T-helper 9 cell (primary cell): ENCODE measurements around the gene RPS17.
"Not testable (repeated sequence)": the region's sequence is repeated elsewhere in the genome, so short reads cannot be mapped to it uniquely, and the experiment has no call there.

Experiments
- DNase-seq: peaks from one replicate; pipeline ENCODE4 v3.0.0-alpha.2; 2020

Gene RPS17

DNA sequence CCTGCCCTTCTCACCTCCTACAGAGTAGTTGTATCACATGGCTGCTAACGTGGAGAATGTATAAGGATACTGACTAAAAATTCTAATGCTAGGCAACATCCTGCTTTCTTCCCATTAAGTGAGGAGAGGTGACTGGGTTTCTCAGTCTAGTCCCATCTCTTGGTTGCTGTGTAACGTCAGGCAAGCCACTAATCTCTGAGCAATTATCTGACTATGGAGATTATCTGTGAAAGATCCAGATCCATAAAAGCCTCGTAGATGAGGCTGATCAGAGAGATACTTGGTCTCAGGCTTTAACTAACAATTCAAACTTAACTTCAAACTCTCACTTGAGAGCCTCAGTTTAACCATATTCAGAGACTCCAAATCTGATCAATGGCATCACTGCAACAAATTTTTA is 4.7 kb upstream of the RPS17 start:
- DNase-seq: no peak

DNA sequence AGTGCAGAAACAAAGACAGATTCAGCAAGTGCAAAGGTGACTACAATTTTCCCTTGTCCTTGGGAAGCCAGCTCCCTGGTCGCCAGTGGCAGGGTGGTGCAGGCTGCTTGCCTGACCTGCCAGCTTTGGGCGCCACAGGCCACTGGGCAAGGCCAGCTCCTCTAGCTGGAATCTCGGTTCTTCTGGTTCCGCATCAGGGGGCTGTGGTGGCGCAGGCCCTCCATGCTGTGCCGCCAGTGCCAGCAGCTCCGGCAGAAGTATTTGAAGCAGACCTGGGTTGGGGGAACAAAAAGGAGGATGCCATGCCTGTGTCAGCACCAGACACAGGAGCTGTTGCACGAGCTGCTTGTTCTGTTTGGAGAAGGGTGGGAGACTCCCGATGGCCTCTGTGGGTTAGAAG is 4.2 kb upstream of the RPS17 start:
- DNase-seq: no peak

DNA sequence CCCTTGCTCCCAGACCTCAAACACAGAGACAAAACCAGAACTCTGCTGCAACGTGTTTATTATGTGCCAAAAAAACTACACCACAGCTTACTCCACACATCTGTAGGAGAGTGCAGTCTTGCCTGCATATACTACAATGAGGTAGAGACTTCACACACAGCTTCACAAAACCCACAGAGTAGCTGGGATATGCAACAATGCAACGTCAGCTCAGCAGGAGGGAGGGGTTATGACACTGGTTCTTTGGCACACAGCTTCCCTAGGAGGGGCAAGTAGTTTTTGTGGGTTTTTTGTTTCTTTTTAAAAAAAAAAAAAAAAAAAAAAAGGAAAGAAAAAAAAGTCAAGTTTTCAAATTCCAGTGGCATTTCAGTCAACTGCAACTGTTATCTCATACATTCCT is 2.9 kb upstream of the RPS17 start:
- DNase-seq: no peak

DNA sequence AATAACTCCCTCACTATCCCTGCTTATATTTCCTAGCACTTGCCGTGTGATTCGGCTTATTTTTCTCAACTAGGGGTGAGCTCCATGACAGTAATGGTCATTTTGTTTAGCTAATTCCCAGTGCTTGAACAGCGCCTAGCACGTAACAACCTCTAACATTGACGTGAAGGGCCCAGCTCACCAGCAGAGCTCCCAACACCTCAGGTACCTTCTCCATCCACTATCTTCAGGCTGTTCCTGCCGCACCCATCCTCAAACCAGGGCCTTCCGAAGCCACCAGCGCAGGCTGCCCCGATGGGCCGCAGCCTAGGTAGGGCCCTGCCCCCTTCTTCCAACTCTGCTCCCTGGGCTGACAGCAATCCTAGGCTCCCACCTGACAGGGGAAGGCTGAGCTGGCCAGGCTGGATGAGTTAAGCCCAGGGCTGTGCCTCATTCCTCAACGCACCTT is 751 bp upstream of the RPS17 start:
- DNase-seq: no peak

DNA sequence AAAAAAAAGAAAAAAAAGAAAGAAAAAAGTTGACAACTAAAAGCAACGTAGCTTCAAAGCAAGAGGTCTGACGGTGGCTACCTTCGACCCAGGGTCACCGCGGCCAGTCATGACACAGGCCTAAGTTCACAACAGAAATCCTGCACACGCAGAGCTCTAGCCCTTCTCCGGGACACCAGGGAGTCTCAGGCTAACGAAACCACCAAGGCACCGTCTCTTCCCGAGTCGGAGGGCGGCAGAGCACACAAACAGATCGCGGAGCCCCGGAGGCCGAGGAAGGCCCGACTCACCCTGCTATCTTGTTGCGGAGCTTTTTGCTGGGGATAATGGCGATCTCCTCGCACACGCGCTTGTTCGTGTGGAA is 584 bp downstream of the RPS17 start:
- no peak for DNase-seq

DNA sequence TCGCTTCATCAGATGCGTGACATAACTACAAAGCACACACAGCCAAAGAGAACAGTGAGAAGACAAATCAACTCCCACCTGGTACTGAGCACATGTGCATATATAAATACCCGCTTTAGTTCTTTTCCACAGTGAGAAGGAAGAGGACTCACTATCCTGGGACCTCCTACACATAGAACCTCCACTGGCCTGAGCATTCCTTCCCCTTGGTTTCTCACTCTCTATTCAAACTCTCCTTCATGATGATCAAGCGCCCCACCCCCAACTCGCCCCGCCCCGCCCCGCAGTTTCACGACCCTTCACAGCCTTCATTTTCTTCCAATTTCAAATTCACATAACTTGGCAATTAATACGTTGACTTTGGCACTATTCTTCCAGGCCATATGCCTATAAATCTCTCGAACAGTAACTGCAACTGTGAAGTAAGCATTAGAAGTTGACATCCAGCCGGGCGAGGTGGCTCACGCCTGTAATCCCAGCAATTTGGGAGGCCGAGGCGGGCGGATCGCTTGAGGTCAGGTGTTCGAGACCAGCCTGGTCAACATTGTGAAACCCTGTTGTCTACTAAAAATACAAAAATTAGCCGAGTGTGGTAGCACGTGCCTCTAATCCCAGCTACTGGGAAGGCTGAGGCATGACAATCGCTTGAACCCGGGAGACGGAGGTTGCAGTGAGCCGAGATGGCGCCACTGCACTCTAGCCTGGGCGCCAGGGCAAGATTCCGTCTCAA is 1.1 kb downstream of the RPS17 start:
- no peak for DNase-seq

DNA sequence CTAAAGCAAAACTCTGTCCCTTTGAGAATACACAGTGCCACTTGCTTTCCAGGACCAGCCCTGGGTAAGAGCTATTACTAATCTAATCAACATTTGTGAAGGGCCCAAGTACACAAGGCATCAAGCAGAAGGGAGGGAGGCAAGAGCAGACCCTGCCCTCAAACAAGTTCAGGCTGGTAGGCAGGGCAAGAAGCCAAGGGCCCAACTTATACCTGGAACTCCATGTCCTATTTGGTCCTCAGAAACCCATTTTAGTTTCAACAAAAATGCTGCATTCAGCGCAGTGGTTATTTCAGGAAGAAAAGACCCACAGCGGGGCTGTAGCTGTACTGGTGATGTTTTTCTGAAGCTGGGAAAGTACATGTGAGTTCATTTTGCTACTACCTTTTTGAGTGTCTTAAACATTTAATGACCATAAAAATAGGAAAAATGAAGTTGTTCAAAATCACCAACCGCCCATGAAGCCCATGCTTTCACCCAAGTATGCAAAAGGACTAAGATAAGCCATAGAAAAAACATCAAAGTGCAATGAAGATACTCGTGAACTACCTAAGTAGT is 2.8 kb downstream of the RPS17 start:
- DNase-seq: no peak

DNA sequence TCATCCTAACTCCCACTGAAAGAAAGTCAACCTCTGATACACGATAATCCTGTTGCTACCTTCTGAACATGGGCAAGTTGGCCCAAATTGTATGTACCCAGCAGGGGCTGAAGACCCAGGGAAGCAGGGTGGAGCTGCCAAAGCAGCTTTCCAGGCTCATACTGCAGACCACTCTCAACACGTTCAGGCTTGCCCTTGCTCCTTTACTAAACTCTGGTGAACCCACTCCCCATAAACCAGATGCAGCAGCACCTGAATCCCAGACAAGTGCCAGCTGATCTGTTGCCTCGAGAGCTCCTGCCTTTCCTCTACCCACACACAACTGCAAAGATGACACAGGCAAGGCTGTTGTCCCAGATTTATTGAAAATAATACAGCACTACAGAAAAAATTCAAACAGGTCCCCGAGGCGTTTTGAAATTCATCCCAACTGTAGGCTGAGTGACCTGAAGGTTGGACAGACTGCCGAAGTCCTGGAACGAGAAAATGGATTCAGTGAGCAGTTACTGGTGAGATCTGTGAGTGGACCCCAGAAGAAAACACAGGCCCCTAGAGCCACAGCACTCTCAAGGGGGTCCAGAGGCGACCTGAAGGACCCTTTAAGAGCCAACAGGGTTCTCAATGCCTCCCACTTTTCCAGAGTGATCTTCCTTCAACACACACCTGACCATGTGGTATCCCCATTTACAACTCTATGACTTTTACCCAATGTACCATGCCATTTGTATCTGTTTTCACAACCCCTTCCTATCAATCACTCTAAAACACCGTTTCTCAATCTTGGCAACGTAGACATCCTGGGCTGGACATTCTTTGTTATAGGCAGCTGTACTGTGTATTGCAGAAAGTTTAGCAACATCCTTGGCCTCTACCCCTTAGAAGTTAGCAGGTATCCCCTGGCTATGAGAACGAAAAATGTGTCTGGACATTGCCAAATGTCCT is 3.6 kb downstream of the RPS17 start:
- DNase-seq: no peak

DNA sequence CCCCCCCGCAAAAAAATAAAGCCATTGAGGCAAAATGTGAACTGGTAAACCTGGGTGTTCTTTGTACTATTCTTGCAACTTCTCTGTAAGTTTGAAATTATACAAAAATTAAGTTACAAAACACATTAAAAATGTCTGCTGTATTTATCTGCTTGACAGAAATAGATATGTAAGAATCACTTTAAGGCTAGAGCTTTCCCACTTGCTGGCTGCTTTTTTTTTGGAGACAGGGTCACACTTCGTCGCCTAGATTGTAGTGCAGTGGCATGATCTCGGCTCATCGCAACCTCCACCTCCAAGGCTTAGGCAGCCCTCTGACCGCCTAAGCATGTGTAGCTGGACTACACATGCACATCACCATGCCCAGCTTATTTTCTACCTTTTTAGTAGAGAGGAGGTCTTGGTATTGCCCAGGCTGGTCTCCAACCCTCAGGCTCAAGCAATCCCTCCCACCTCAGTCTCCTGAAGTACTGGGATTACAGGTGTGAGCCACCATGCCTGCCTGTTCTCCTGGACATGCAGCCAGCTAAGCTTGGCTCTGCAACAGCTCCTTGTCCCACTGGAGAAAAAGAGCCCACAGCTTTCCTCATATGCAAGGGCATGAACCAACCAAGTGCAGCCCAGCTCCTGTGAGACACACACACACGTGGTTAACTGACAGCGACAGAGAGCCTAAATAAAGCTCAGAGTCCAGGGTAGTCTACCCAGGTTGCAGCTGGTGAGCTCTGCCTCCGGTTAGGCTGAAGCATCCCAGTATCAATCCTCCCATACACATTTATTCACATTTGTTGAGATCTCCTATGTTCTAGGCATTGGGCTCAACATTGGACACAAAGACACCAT is 4.5 kb downstream of the RPS17 start:
- no peak for DNase-seq

DNA sequence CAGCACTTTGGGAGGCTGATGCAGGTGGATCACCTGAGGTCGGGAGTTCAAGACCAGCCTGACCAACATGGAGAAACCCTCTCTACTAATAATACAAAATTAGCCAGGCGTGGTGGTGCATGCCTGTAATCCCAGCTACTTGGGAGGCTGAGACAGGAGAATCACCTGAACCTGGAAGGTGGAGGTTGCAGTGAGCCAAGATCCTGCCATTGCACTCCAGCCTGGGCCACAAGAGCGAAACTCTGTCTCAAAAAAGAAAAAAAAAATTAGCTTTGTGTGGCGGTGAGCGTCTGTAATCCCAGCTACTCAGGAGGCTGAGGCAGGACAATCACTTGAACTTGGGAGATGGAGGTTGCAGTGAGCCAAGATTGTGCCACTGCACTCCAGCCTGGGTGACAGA is 5.1 kb downstream of the RPS17 start:
- not testable (repeated sequence) for DNase-seq

DNA sequence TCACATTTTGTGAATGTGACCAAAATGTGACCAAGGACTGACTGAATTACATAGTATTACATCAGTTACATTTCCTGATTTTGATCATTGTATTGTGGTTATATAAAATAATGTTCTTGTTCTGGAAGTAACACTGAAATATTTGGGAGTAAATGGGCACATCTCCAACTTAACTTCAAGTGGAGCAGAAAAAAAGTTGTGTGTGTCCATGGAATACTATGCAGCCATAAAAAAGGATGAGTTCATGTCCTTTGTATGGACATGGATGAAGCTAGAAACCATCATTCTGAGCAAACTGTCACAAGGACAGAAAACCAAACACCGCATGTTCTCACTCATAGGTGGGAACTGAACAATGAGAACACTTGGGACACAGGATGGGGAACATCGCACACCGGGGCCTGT is 5.8 kb downstream of the RPS17 start:
- DNase-seq: not testable (repeated sequence)

DNA sequence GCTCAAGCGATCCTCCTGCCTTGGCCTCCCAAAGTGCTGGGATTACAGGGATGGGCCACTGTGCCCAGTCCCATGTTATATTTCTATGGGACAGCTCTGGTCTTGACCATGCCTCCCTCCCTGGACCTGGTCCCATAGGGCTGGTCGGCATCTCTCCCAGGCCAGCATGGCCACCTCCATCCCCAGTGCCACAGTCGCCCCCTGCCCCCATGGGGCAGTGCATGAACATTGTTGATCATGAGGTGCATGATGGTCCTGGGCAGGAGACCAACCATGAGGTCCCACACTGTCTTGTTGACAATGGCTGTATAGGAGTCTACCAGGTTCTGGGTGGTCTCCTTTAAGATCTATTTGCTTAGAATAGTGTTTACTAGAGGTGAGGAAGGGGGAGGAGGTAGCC is 6.5 kb downstream of the RPS17 start:
- no peak for DNase-seq

DNA sequence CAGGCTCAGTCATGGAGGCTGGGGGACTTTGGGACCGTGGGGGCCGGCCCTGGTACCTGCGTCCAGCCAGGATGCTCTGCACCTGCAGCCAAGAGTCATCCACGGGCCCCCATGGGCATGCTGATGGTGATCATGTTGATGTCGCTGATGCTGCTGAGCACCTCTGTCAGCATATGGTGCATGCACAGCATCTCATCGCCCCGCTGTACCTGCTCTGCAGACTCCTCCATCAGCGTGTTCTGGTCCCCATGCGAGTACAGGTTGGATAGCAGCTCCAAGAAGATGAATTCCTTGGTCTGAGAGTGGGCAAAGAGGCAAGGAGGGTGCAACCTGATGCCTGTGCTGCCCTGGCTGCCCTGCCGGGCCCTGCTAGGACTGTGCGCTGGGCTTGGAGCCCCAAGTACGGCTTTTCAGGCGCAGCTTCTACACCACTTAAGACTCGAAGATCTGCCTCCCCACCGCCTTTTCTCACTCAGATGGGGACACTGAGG is 7.2 kb downstream of the RPS17 start:
- no peak for DNase-seq

DNA sequence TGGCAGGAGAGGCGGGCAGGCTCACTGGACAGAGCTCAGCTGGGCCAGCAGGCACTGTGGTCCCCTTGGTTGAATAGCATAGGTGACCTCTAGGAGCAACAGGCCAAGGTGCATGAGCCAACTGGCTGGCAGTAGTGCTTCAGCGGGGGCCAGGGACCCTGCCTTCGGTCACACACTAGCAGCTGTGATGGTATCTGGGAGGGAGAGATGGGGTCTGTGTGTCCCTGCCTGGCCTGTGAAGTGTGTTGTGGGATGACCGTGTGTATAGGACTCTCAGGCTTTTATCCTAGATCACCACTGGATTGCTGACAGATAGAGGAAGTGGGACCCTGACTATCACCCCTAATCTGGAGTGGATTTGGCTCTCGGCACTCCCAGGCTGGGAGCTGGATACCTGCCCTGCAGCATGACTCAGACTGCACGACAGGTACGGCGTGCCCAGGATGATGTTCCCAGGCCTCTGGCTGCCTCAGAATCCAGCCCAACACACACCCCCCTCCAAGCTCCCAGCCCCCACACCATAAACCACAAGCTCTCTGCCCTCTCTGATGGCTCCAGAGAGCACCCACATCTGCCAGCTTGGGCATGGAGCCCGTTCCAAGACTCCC is 7.8 kb downstream of the RPS17 start:
- DNase-seq: no peak

DNA sequence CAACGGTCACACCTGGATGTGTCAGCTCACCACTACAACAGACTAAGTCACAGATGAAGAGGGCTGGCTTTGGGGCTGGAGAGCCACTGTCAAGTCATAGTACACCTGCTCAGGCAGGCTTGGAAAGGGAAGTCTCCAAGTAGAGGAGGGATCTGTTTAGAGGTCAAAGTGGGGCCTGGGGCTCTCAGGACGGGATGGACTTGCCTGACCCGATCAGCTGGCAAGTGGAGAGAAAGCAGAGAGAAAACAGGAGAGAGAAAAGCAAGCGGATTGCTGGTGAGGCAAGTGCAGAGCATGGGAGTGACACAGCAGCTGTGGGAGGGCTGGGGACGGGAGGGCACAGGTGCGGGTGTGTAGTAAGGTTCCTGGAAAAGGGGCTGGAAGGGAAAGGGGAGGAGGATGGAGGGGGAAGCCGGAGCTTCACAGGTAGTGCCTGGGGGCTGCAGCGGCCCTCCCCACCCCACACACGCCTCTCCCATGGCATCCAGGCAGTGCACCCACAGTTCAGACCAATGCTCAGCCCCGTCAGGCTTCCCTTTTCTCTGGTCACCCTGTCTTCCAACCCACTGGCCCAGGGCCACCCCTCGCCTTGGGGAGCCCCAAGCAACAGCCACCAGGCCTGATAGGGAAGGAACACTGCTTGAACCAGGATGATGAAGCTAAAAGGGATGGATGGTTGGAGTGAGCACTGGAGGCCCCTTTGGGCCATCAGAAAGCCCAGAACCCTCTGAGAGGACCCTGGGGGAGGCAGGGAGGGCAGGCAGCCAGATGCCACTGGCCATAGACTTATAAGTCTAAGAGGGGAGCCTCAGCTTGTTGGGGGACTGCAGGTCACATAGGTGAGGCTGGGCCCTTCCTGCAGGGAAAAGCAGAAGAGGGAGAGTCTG is 8.5 kb downstream of the RPS17 start:
- DNase-seq: no peak

DNA sequence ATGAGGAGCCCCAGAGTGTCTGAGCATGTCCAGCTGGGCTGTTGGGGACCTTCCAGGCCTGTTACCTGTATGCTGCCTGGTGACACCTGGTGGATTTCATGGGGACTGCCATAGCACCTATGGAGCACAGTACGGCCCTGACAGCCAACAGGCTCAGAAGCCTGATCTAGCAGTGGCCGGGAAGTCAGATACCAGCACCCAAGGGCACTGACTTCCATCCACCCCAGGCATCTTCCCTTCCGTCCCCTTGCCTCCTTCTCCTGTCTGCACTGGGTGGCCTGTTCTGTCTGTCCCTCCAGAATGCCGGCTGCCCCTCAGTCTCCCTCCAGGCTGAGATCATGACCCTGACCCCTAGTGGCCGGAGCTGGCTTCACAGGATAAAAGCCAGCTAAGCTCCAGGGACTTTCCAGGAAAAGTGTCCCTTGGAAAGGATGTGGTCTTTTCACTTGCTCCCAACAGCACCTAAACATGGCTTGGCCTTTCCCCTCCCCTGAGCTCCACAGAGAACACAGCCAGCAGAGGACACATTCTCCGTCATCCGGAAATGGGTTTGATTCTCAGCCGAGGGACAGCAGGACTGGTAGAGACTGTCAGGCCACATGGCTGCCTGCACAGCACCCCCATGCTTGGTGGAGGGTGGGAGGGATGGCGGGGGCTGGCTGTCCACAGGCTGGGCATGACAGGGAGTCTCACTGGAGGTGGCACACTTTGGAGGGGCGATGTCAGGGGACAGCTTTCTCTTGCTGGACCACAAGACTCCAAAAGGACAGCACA is 9.5 kb downstream of the RPS17 start:
- DNase-seq: peak; percentile 59

DNA sequence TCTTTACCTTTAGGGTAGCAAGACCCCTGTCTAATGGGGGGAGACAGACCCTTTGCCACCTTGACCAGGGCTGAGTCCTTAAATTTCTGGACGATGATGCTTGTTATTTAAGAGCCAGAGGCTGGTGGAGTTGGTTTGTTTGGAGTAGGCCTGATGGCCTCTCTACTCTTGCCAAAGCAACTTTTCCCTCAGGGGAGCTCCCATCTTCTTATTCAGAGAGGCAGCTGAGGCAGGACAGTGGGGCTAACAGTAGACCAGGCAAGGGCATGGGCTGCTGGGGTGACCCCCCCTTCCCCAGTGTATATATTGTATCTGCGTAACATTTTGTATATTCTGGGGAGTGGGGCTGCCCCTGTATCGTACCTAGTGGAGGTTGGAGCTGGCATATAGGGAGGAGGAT is 10.3 kb downstream of the RPS17 start:
- no peak for DNase-seq

DNA sequence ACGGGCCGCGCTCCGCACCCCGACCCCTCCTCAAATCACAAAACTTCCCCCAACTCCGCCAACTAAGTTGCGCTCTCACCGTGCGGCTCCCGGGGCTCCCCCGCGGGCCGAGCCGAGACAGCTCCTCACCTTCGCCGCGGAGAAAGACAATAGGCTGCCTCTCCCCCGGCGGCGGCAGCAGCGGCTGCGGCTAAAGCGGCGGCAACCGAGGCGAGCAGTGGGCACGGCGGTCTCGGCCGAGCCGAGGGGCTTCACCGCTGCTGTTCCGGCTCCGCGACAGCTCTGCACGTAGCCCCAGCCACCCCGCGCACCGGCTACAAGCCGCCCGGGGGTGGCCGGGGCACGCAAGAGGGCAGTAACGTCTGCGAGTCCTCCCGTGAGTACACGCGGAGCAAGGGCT is 26.7 kb downstream of the RPS17 start:
- not testable (repeated sequence) for DNase-seq

DNA sequence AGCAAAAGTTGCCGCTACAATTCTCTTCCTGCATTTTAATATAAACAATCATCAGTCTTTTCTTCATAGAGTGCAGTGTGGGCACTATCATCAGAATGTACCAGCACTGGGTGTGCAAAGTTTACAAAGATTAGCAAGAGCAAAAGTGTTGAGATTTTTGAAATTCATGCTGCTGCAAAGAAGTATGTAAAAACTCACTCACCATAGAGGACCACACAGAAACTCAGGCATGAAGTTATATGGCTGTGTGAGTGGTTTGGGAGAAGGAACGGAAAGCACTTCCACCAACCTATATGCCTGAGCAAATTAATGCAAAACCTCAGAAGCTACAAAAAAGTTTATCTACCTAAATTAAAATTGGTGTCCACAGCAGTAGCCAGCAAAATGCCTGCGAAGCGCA is 32.6 kb downstream of the RPS17 start:
- DNase-seq: not testable (repeated sequence)

DNA sequence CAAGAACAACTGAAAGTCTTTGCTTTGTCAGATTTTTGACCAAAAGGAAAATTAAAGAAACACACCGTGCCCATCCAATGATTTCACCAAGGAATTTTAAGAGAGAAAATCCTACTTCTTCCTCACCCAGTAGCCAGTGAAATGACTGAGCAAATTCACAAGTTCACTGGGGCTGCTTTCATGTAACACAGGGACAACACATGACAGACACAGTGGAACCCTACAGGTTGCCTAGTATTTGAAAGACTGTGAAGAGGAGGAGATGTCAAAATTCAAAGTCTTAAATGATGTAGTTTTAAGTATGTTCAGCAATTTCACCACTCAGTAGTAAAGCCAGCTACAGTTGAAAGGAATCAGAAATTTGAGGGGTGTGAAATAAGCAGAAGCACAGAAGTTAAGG is 33.2 kb downstream of the RPS17 start:
- not testable (repeated sequence) for DNase-seq
